ENCODE results near the gene CFLAR. TPM values are rescaled to one million over a fixed set of nuclear protein-coding genes. Genes with fewer than 3 reads are reported as not detected.
A peak's percentile ranks its signal among the peaks of the same experiment; 100 is the strongest.

CFLAR gene
- total RNA-seq, 1 experiment from 2014 or later: 35.6 TPM

DNA sequence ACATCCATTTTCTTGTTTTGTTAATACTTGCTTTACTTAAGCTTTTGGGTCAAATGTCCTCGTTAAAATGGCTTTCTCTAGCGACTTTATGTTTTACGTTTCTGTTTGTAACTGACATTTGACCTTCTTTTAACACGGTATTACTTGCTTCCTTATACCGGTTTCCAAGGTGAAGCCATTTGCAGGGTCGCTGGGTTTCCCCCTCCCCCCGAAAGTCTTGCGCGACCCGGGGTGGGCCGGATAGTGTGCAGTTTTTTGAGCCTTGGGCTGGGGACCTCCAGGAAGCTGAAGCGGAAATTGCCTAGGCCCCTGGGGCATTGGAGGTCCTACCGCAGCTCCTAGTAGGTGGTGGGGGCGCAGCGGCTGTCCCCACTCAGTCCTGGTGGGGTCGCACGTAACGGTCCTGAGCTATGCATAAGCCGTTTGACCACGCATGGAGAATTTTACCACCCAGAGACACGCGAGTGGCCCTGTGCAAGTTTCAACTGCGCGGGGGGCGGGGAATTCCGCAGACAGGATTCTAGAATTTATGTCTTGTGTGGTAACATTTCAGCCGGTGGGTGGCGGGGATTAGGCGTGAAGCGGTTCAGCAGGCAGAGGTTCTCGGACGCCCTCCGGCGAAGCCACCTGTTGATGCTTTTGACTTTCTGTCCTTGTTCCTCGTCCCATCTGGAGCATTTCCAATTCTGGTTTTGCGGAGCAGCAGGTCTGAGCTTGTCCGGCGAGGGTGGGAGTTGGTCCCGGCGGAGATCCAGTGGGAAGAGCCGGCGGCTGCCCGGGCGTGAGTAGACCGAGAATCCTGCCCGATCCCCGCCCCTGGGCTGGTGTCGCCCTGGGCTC is 2.4 kb downstream of the CFLAR start (continued):
- TF ChIP-seq JUND (IDR thresholded peaks at IDR 0.05) (no peak), RAD21 (IDR thresholded peaks at IDR 0.05; ENCODE audit: low read depth) (peak; percentile 70), EZH2 (IDR thresholded peaks at IDR 0.05) (no peak), SP1 (IDR thresholded peaks at IDR 0.05; ENCODE audit: low read depth) (peak; percentile 6; the same call in 1 of the 2 replicates)

DNA sequence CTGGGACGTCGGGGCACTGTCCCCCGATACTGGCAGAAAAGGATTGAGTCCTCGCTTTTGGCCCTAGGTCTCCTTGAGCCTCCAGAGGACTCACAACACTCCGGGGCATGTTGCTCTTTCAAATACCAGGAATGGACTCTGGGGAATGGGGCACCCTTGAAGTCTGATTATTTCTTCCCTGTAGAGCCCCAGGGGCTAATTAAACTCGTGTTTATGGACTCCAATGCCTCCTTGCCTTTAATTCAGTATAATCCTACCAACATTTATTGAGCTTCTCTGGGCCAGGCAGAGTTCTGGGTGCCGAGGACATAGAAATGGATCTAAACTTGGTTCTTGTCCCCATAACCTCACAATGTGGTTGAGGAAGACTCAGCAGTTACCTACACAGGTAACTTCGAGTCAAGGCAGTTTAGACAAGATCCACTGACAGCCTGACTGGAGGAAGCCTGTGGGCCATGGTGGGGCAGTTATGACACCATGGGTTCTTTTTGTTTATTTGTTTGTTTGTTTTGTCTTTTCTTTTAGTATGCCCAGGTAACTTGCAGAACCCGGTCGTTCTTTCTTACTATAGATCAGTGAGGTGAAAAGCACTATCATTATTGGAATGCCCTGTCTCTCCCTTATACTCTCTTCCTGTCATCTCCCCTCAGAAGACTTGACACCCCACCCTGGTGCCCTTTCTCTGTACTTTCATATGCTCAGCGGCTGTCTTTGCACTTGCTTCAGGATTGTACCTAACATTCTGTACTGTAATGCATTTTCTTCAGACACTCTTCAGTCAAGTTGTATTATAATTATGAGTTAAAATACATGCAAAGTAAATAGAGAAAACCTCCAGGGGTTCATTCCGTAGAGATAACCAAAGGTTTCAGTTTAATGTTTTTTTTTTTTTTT is 3.2 kb downstream of the CFLAR start:
- H3K36me3 ChIP-seq (ENCODE audit: control insufficient read depth in 1 of 2, insufficient read depth in 2 of 2, low read length in 2 of 2): no peaks in the 10 kb centered on the region
- DNase-seq (ENCODE audit: low read depth, low spot score) (peak; percentile 33), ATAC-seq (peak; percentile 46)
- H3K9me2 ChIP-seq (ENCODE audit: insufficient read depth): no peaks in the 10 kb centered on the region
- peak overlapping the region; percentile 97 for H3K9ac ChIP-seq (ENCODE audit: low read length)
- no peak overlapping the region for H2AFZ ChIP-seq (ENCODE audit: low read depth, low read length, poor library complexity, severe bottlenecking)
- intact Hi-C loops (cut with micrococcal nuclease): loop anchor here (1.0 to 2.0 kb wide), 2 partner anchors 32 to 113 kb away; no protein-coding TSS in a partner anchor
- peaks cover 81% of the 10 kb centered on the region for H3K79me2 ChIP-seq (ENCODE audit: insufficient read depth, low read length)
- peak overlapping the region; percentile 96 for H3K27ac ChIP-seq (ENCODE audit: low read depth, low read length)
- CTCF ChIA-PET: interaction anchor here (1.3 to 3.3 kb wide), 4 partner anchors 8 to 39 kb away, joined by 4 to 30 read pairs (median 4); no protein-coding TSS in a partner anchor
- H3K4me1 ChIP-seq (ENCODE audit: control insufficient read depth in 1 of 2, insufficient read depth in 2 of 2, low read length in 2 of 2): peaks cover 21 to 83% of the 10 kb centered on the region in 2 experiments
- TSS peak; percentile 36 for BruUV-seq (replicated peaks)
- peak overlapping the region; percentile 81 for H3K4me3 ChIP-seq (replicated peaks in 1 of 2; ENCODE audit: low read depth in 1 of 2, low read length in 2 of 2)
- TF ChIP-seq YY1 (IDR thresholded peaks at IDR 0.05; ENCODE audit: extremely low read depth, insufficient replicate concordance, low read depth, low read length) (peak; percentile 44), SP1 (IDR thresholded peaks at IDR 0.05; ENCODE audit: low read depth) (peak; percentile 45), EGR1 (IDR thresholded peaks at IDR 0.05; ENCODE audit: low read depth) (no peak), SRF (IDR thresholded peaks at IDR 0.05; ENCODE audit: low read depth) (no peak), JUND (IDR thresholded peaks at IDR 0.05) (0 out of 2 replicates have a peak, but pooled peaks have one; percentile 12)
- RAD21 ChIA-PET (ENCODE audit: low non-redundant PET in 1 of 2, low total read pairs in 2 of 2, uncharacterized antibody in 2 of 2, unreplicated experiment in 2 of 2): interaction anchor here in 1 of 2 experiments (0.6 to 1.3 kb wide), 2 partner anchors 39 to 138 kb away, joined by 4 to 6 read pairs; no protein-coding TSS in a partner anchor
- H3K9me3 ChIP-seq (ENCODE audit: control insufficient read depth in 1 of 2, insufficient read depth in 1 of 2, low read depth in 1 of 2, low read length in 2 of 2): no peaks in the 10 kb centered on the region
- no peaks in the 10 kb centered on the region for H4K20me1 ChIP-seq (ENCODE audit: insufficient read depth)
- H3K4me2 ChIP-seq (ENCODE audit: low read length): peak overlapping the region; percentile 84
- H3K27me3 ChIP-seq (ENCODE audit: insufficient read depth, low read length): no peaks in the 10 kb centered on the region
- POLR2A ChIA-PET: interaction anchor here (1.0 to 3.4 kb wide), 2 partner anchors 35 to 114 kb away, joined by 3 to 7 read pairs; no protein-coding TSS in a partner anchor

All from HCT116 (cell line).